Smooth muscle cell (in vitro differentiated cells): ENCODE data around the gene MTX1. TPM values are rescaled to one million over a fixed set of nuclear protein-coding genes. Genes with fewer than 3 reads are reported as not detected.

Source experiments
- DNase-seq: peaks from one replicate; lab custom pipeline; 2025; ENCODE audit not compliant: unreplicated experiment; lab: John Stamatoyannopoulos, UW
- H2AFZ ChIP-seq: fragments of 200-600 bp; sonication (generic); 2 replicates; pipeline ENCODE4 v1.6.0; 2016; ENCODE audit warnings: antibody characterized with exemption, low read depth, mild to moderate bottlenecking
- H3F3A ChIP-seq: fragments of 200-600 bp; sonication (generic); 2 replicates; pipeline ENCODE4 v1.6.0; 2017; ENCODE audit warnings: antibody characterized with exemption, low read depth
- H3K27ac ChIP-seq: fragments of 200-600 bp; sonication (generic); 2 replicates; pipeline ENCODE4 v1.5.1; 2016; ENCODE audit warnings: low read depth, mild to moderate bottlenecking
- H3K27me3 ChIP-seq: fragments of 200-600 bp; sonication (generic); 2 replicates; pipeline ENCODE4 v1.6.1; 2016; ENCODE audit warnings: low read depth, mild to moderate bottlenecking
- H3K36me3 ChIP-seq: fragments of 200-600 bp; sonication (generic); 2 replicates; pipeline ENCODE4 v1.5.1; 2016; ENCODE audit warnings: low read depth
- H3K4me1 ChIP-seq: fragments of 200-600 bp; sonication (generic); 2 replicates; pipeline ENCODE4 v1.5.1; 2016; ENCODE audit warnings: low read depth
- H3K4me2 ChIP-seq: fragments of 200-600 bp; sonication (generic); 2 replicates; pipeline ENCODE4 v1.6.0; 2016; ENCODE audit warnings: mild to moderate bottlenecking
- H3K4me3 ChIP-seq: fragments of 200-600 bp; sonication (generic); 2 replicates; pipeline ENCODE4 v1.5.1; 2016; ENCODE audit warnings: mild to moderate bottlenecking
- H3K79me2 ChIP-seq: fragments of 200-600 bp; sonication (generic); 2 replicates; pipeline ENCODE4 v1.6.0; 2016; ENCODE audit warnings: low read depth, mild to moderate bottlenecking
- H3K9ac ChIP-seq: fragments of 200-600 bp; sonication (generic); 2 replicates; pipeline ENCODE4 v1.6.0; 2016; ENCODE audit warnings: low read depth
- H3K9me3 ChIP-seq: fragments of 200-600 bp; sonication (generic); replicated peaks from 2 replicates; pipeline ENCODE4 v1.5.1; 2016; ENCODE audit warnings: low read depth
- H4K20me1 ChIP-seq: fragments of 200-600 bp; sonication (generic); 2 replicates; pipeline ENCODE4 v1.6.0; 2016; ENCODE audit warnings: low read depth
- WGBS: methylation state at CpG from one replicate; pipeline ENCODE4 v1.1.7; 2016; ENCODE audit warnings: low lambda C conversion rate; 5-methylcytosine and 5-hydroxymethylcytosine counted together
- polyA plus RNA-seq: library from polyadenylated mRNA; unstranded; fragments of >200 nt; fragmentation: Nextera tagmentation; extraction: Ambion mirVana; gene quantifications from 2 replicates; pipeline ENCODE4 v1.2.1, GENCODE V29; 2016
- total RNA-seq: library from RNA; depleted of rRNA; stranded (reverse); fragments of >200 nt; gene quantifications from 2 replicates; pipeline ENCODE4 v1.2.3, GENCODE V29; 2014
- TF ChIP-seq, protein P1 (sequence below): fragments of 200-600 bp; sonication (generic); IDR thresholded peaks from 2 replicates; pipeline ENCODE4 v1.5.1; 2017; ENCODE audit warnings: borderline replicate concordance, mild to moderate bottlenecking, antibody characterized with exemption; ENCODE audit not compliant: insufficient read depth, poor library complexity, severe bottlenecking

Gene MTX1
- total and polyA plus RNA-seq, 2 experiments from 2014 or later = 45.2 to 109 TPM

DNA sequence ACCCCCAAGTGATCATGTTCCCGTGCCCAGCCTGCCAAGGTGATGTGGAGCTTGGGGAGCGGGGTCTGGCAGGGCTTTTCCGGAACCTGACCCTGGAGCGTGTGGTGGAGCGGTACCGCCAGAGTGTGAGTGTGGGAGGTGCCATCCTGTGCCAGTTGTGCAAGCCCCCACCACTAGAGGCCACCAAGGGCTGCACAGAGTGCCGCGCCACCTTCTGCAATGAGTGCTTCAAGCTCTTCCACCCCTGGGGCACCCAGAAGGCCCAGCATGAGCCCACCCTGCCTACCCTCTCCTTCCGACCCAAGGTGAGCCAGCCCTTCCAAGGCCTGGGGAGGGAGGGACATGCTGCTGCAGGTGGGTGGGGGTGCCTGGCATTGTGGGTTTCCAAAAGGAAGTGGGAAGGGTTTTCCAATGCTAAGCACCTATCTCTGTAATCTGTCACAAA, 32.5 kb upstream of the MTX1 start:
- no peaks in the 10 kb centered on the region for H3K9me3 ChIP-seq
- H3K79me2 ChIP-seq = peaks cover 14% of the 10 kb centered on the region
- no peaks in the 10 kb centered on the region for H3F3A ChIP-seq
- no peak for DNase-seq
- no peaks in the 10 kb centered on the region for H3K27me3 ChIP-seq
- TF ChIP-seq, protein P1, sequence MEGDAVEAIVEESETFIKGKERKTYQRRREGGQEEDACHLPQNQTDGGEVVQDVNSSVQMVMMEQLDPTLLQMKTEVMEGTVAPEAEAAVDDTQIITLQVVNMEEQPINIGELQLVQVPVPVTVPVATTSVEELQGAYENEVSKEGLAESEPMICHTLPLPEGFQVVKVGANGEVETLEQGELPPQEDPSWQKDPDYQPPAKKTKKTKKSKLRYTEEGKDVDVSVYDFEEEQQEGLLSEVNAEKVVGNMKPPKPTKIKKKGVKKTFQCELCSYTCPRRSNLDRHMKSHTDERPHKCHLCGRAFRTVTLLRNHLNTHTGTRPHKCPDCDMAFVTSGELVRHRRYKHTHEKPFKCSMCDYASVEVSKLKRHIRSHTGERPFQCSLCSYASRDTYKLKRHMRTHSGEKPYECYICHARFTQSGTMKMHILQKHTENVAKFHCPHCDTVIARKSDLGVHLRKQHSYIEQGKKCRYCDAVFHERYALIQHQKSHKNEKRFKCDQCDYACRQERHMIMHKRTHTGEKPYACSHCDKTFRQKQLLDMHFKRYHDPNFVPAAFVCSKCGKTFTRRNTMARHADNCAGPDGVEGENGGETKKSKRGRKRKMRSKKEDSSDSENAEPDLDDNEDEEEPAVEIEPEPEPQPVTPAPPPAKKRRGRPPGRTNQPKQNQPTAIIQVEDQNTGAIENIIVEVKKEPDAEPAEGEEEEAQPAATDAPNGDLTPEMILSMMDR = no peak
- H3K27ac ChIP-seq = no peak overlapping the region
- no peak overlapping the region for H3K9ac ChIP-seq
- H3K36me3 ChIP-seq = no peaks in the 10 kb centered on the region
- 91% methylated on average over 7 of the region's 9 CpGs for WGBS
- H2AFZ ChIP-seq = no peak overlapping the region
- peaks cover 5% of the 10 kb centered on the region for H3K4me1 ChIP-seq
- no peaks in the 10 kb centered on the region for H4K20me1 ChIP-seq
- no peak overlapping the region for H3K4me3 ChIP-seq
- H3K4me2 ChIP-seq = no peak overlapping the region

GRCh38 chr1:155176544-155177071, 31.9 kb upstream of the MTX1 start:
- no peaks in the 10 kb centered on the region for H4K20me1 ChIP-seq
- no peak overlapping the region for H3K27ac ChIP-seq
- H3K9me3 ChIP-seq = no peaks in the 10 kb centered on the region
- peaks cover 5% of the 10 kb centered on the region for H3K4me1 ChIP-seq
- no peak overlapping the region for H3K4me2 ChIP-seq
- peaks cover 8% of the 10 kb centered on the region for H3K79me2 ChIP-seq
- no peak overlapping the region for H3K4me3 ChIP-seq
- no peak overlapping the region for H2AFZ ChIP-seq
- TF ChIP-seq, protein P1 = peak; percentile 78
- DNase-seq = peak; percentile 26
- WGBS = 70% methylated on average over 8 of the region's 8 CpGs
- H3K9ac ChIP-seq = no peak overlapping the region
- H3K27me3 ChIP-seq = no peaks in the 10 kb centered on the region
- H3F3A ChIP-seq = no peaks in the 10 kb centered on the region
- H3K36me3 ChIP-seq = no peaks in the 10 kb centered on the region

- DNase-seq = no peak
- TF ChIP-seq, protein P1 = no peak
- H3F3A ChIP-seq = no peaks in the 10 kb centered on the region
- 87% methylated on average over 11 of the region's 11 CpGs for WGBS
- H3K4me3 ChIP-seq = no peak overlapping the region
- peaks cover 1% of the 10 kb centered on the region for H3K79me2 ChIP-seq
- H3K4me1 ChIP-seq = peaks cover under 1% of the 10 kb centered on the region
- no peak overlapping the region for H2AFZ ChIP-seq
- H3K27me3 ChIP-seq = no peaks in the 10 kb centered on the region
- H3K4me2 ChIP-seq = no peak overlapping the region
- H3K36me3 ChIP-seq = no peaks in the 10 kb centered on the region
- no peak overlapping the region for H3K27ac ChIP-seq
- H4K20me1 ChIP-seq = no peaks in the 10 kb centered on the region
- H3K9ac ChIP-seq = no peak overlapping the region
- no peaks in the 10 kb centered on the region for H3K9me3 ChIP-seq
Measured at GRCh38 chr1:155177192-155177917, 31.1 kb upstream of the MTX1 start.

- Histone ChIP-seq H3K4me1 (no peaks in the 10 kb centered on the region), H3K27ac (no peak overlapping the region), H3K4me3 (no peak overlapping the region), H4K20me1 (no peaks in the 10 kb centered on the region), H3K36me3 (no peaks in the 10 kb centered on the region), H3K9ac (no peak overlapping the region), H2AFZ (no peak overlapping the region), H3F3A (no peaks in the 10 kb centered on the region), H3K27me3 (no peaks in the 10 kb centered on the region), H3K9me3 (no peaks in the 10 kb centered on the region), H3K79me2 (no peaks in the 10 kb centered on the region), H3K4me2 (no peak overlapping the region)
- TF ChIP-seq, protein P1 = no peak
- DNase-seq = no peak
- 98% methylated on average over 9 of the region's 9 CpGs for WGBS
Measured at GRCh38 chr1:155177918-155178281, 30.6 kb upstream of the MTX1 start.
